Skin epidermis (tissue), 12 donors: Measurements from ENCODE around the gene SMAD5.

Experiments used
- H3K27ac ChIP-seq, 21 experiments: fragments of 200-600 bp; sonication (generic) in 11 of 21; one replicate each; pipeline ENCODE4 v1.5.0; 2020; ENCODE audit warnings: mild to moderate bottlenecking in 3 of 21, inconsistent platforms in 2 of 21, moderate library complexity in 2 of 21
- H3K4me3 ChIP-seq, 7 experiments: fragments of 200-600 bp; sonication (generic) in 2 of 7; one replicate each; pipeline ENCODE4 v1.5.0; 2020; ENCODE audit warnings: inconsistent platforms in 2 of 7, mild to moderate bottlenecking in 2 of 7, moderate library complexity in 1 of 7

Gene SMAD5

DNA sequence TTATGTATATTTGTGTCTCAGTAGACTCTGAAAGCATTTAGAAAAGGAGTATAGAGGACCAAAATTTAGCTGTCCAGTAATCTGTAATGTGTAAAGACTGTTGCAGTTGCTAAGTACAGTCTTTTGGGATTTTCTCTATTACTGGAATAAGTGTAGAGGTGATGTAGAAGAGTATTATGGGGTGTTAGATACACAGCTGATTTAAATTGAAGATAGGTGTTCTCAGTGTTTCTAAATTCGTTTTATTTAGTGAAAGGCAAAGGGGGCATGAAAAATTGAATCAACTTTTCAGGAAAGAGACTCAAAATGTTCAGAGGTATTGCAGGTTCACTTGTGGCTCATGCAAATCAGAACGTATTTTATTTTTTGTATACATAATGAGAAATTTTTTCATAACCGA is 13.6 kb downstream of the SMAD5 start:
- Histone ChIP-seq H3K4me3 (no peak overlapping the region), H3K27ac (no peak overlapping the region)

DNA sequence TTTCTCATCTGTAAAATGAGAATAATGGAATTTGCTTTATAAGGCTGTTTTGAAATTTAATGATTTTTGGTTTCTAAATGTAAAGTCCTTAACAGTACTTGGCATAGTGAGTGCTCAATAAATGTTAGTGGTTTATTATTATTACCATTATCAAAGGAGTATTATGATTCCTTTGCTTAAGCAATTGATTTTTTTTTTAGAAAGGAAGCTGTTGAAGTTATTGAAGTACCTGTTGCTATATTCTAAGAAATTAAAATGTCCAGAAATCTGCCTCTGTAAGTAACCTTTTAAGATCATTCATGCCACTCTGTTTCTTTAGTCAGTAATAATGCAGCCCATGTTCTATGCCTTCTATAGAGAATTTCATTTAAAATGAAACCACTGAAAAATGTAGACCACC is 15.0 kb downstream of the SMAD5 start:
- no peak overlapping the region for H3K27ac ChIP-seq
- no peak overlapping the region for H3K4me3 ChIP-seq

GRCh38 chr5:136149891-136150290 is 17.2 kb downstream of the SMAD5 start:
- no peak overlapping the region for H3K27ac ChIP-seq
- no peak overlapping the region for H3K4me3 ChIP-seq

DNA sequence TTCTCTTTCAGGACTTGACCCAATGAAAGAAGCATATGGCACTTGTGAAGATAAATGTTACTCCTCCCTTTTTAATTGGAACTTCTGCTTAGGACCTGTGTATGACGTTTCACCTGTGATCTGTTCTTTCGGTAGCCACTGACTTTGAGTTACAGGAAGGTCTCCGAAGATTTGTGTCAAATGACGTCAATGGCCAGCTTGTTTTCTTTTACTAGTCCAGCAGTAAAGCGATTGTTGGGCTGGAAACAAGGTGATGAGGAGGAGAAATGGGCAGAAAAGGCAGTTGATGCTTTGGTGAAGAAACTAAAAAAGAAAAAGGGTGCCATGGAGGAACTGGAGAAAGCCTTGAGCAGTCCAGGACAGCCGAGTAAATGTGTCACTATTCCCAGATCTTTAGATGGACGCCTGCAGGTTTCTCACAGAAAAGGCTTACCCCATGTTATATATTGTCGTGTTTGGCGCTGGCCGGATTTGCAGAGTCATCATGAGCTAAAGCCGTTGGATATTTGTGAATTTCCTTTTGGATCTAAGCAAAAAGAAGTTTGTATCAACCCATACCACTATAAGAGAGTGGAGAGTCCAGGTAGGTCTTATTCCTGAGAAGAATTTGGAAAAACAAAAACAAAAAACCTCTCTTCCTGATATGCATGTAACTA is 21.1 kb downstream of the SMAD5 start:
- H3K27ac ChIP-seq = no peak overlapping the region
- H3K4me3 ChIP-seq = no peak overlapping the region

GRCh38 chr5:136155078-136155477 is 22.4 kb downstream of the SMAD5 start:
- H3K4me3 ChIP-seq = no peak overlapping the region
- H3K27ac ChIP-seq = no peak overlapping the region

DNA sequence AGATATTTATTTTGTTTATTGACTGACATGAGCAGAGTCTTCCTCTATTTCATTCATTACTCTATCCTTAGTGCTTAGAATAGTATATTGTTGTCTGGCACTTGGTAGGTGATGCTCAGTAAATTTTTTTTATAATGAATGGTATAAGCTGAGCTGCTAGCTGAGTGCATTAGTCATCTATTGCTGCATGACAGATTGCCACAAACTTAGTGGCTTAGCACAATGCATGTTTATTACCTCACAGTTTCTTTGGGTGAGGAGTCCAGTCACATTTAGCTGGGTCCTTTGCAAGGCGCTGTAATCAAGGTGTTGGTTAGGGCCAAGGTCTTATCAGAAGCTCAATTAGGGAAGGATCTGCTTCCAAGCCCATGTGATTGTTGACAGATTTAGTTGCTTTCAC is 23.1 kb downstream of the SMAD5 start:
- H3K4me3 ChIP-seq = no peak overlapping the region
- H3K27ac ChIP-seq = no peak overlapping the region

GRCh38 chr5:136157514-136157913 is 24.9 kb downstream of the SMAD5 start:
- H3K27ac ChIP-seq = no peak overlapping the region
- no peak overlapping the region for H3K4me3 ChIP-seq

- H3K27ac ChIP-seq = no peak overlapping the region
- no peak overlapping the region for H3K4me3 ChIP-seq
Measured at GRCh38 chr5:136159457-136159856, 26.8 kb downstream of the SMAD5 start.

DNA sequence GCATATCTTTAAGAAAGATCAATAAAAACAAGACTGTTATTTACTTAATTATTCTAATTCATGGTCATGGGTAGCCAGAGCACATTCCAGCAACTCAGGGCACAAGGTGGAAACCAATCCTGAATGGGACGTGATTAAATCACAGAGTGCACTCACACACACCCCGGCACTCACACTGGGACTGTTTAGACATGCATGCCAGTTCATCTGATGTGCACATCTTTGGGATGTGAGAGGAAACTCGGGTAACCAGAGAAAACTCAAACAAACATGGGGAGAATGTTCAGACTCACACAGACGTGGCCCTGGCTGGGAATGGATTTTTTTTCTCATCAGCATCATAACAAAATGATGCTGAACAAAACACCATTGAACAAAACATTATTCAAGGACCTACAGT is 29.4 kb downstream of the SMAD5 start:
- no peak overlapping the region for H3K27ac ChIP-seq

GRCh38 chr5:136164226-136164625 is 31.6 kb downstream of the SMAD5 start:
- Histone ChIP-seq H3K27ac (no peak overlapping the region), H3K4me3 (no peak overlapping the region)

More for the DNA sequence above, 29.4 kb downstream of the SMAD5 start:
- no peak overlapping the region for H3K4me3 ChIP-seq

GRCh38 chr5:136166909-136167308 is 34.3 kb downstream of the SMAD5 start:
- no peak overlapping the region for H3K27ac ChIP-seq
- H3K4me3 ChIP-seq = no peak overlapping the region

GRCh38 chr5:136169218-136169617 is 36.6 kb downstream of the SMAD5 start:
- Histone ChIP-seq H3K4me3 (no peak overlapping the region), H3K27ac (no peak overlapping the region)

DNA sequence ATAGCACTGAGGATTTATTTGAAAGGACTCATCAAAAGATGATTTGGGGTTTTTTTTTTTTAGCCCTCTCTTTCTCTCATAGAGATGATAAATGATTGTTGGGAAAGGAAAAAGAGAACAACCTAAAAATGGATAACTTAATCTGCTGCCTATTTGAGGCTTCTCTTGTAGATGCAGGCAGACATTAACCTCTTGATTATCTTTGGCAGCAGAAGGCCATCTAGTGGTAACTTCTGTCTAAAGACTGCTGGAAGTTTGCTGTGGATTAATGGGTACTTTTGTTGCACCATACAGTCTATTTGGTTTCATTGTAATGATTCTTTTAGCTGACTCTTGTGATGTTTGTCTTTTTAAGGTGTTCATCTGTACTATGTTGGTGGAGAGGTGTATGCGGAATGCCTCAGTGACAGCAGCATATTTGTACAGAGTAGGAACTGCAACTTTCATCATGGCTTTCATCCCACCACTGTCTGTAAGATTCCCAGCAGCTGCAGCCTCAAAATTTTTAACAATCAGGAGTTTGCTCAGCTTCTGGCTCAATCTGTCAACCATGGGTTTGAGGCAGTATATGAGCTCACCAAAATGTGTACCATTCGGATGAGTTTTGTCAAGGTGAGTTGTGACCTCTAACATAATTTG is 41.5 kb downstream of the SMAD5 start:
- no peak overlapping the region for H3K4me3 ChIP-seq

DNA sequence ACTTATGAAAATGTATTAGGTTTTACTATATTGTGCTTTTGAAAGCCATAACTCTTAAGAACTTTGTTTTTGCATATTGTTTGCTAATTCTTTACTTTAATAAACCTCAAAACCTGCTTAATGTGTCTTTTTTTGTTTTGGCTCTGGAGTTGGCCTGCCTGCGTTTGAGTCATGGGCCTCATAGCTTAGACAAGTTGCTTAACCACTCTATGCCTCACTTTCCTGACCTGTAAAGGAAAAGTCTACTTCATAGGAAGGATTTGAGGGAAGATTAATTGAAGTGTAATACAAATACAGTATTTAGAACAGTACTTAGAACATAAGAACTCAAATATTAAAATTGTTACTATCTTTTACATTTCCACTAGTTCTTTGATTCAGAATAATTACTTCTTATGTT is 50.0 kb downstream of the SMAD5 start:
- Histone ChIP-seq H3K27ac (no peak overlapping the region), H3K4me3 (no peak overlapping the region)

More for the DNA sequence above, 41.5 kb downstream of the SMAD5 start:
- no peak overlapping the region for H3K27ac ChIP-seq

DNA sequence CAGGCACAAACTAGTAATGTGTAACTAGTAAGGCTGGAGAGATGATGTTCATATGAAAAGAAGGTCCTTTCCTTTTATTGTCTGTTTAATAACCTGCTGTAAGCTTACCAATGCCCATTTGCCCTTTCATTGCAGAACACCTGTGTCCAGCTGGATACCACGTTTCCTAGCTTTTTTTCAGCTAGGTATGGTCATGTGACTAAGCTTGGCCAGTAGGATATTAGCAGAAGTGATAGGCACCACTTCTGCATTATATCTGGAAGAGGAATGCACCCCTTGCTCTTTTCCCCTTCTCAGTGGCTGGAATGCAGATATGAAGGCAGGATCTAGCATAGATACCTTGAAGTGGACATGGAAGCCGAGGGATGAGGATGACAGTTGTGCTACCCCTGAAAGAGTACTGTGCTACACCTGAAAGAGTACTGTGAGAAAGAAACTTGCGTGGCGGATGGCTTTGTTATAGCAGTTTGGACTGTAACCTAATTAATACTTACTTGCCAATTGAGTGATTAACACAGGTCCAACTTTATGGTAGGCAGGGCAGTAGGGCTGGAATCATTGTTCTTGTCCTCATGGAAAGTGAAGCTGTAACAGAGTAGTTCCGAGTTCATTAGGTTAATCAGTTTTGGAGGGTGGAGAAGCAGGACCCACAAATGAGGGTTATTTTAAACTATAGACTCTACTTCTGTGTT is 53.5 kb downstream of the SMAD5 start:
- Histone ChIP-seq H3K27ac (no peak overlapping the region), H3K4me3 (no peak overlapping the region)

DNA sequence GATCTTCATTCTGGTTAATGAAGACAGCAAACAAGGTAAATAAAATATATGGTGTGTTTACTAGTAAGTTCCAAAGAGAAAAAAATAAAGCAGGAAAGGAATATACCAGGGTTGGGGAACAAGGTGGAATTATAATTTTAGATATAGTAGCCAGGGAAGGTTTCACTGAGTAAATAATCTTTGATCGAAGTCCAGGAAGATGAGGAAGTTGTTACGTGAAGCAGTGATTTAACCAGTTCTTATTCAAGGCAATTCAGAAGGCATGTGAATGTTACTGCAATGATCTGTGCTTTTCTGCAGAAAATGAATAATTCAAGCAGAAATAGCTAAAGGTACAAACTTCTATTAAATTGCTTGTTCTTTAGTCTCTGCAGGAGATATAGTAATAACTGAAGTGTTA is 54.2 kb downstream of the SMAD5 start:
- Histone ChIP-seq H3K27ac (no peak overlapping the region), H3K4me3 (no peak overlapping the region)

DNA sequence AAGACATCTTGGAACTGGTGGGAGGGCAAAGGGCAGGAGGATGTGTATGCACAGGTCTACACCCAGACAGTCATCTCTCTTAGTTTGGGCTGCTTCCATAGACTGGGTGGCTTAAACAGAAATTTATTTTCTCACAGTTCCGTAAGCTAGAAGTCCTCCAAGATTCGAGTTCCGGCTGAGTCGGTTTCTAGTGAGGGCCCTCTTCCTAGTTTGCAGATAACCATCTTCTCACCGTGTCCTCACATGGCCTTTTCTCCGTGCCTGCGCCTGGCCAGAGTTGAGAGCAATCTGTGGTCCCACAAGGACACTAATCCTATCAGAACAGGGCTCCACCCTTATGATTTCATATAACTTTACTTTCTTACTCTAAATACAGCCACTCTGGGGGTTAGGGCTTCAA is 56.2 kb downstream of the SMAD5 start:
- H3K4me3 ChIP-seq = no peak overlapping the region
- no peak overlapping the region for H3K27ac ChIP-seq

- Histone ChIP-seq H3K4me3 (no peak overlapping the region), H3K27ac (no peak overlapping the region)
Measured at GRCh38 chr5:136190091-136190720, 57.6 kb downstream of the SMAD5 start.

- no peak overlapping the region for H3K27ac ChIP-seq
- H3K4me3 ChIP-seq = no peak overlapping the region
Measured at GRCh38 chr5:136190904-136191303, 58.3 kb downstream of the SMAD5 start.

DNA sequence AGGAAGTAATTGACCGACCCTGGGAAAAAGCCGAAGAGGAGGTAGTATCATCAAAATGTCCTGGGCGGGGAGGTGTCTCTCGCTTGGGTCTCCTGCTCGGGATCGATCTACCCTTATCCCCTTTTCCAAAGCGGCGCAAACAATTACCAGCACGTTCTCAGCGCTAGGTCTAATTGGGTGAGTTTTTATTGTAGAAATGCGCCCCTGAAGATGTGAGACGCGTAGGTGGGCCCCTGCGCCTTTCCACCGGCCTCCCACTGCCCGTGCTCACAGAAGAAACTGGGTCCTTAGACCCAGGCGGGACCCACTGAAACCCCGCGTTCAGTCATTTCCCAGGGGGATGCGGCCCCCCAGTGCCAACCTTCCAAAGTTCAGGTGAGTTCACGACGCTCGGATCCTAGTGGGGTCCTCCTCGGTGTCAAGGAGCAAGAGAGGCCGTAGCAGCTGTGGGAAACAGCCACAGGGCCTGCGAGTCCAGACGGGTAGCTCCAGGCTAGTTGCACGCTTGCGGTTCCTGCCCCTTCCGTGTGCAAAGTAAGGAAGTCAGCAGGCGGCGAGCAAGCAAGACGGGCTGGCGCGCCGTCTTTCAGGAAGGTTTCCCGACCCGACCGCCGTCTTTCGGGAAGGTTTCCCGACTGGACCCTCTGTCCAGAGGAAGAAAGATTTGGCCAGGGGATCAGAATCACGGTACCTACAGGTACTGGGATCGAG is 58.8 kb downstream of the SMAD5 start:
- H3K4me3 ChIP-seq = peak overlapping the region in 3 of 7 experiments; percentile 20 to 35 (median 34)
- no peak overlapping the region for H3K27ac ChIP-seq
